Activated T-cell treated with anti-CD3 and anti-CD28 coated beads, Interleukin-2, amount 50 U/mL, for 24 hours (primary cell): ENCODE measurements around the gene RUFY4.
"Not testable (repeated sequence)": the region's sequence is repeated elsewhere in the genome, so short reads cannot be mapped to it uniquely, and the experiment has no call there.

Experiments used
- DNase-seq: peaks from one replicate; pipeline ENCODE4 v3.0.0-alpha.2; 2020
- H3K27ac Mint-ChIP-seq: 2 replicates; pipeline ENCODE4 v1.8.0; 2020; ENCODE audit warnings: mild to moderate bottlenecking, mixed read lengths
- H3K27me3 Mint-ChIP-seq: 2 replicates; pipeline ENCODE4 v1.8.0; 2020; ENCODE audit warnings: mixed read lengths
- H3K36me3 Mint-ChIP-seq: 2 replicates; pipeline ENCODE4 v1.8.0; 2020; ENCODE audit warnings: low read depth, mixed read lengths
- H3K4me1 Mint-ChIP-seq: 2 replicates; pipeline ENCODE4 v1.8.0; 2020; ENCODE audit warnings: low read depth, mixed read lengths
- H3K4me3 Mint-ChIP-seq: 2 replicates; pipeline ENCODE4 v1.8.0; 2020; ENCODE audit warnings: mild to moderate bottlenecking, moderate library complexity, mixed read lengths
- H3K9me3 Mint-ChIP-seq: 2 replicates; pipeline ENCODE4 v1.8.0; 2020; ENCODE audit warnings: mixed read lengths

RUFY4 gene

GRCh38 chr2:218068721-218069334, at the start of gene RUFY4:
RUFY4 (plus strand) TSS chr2:218069253; CDS start chr2:218070606, 1,353 bp downstream.
- Mint-ChIP-seq H3K4me3 (peak within 1 kb of the TSS; percentile 54), H3K27ac (peak within 1 kb of the TSS; percentile 52), H3K27me3 (peaks cover 21% of the 10 kb centered on the region)
- DNase-seq = peak; percentile 69
- not testable (repeated sequence) for H3K36me3 Mint-ChIP-seq, H3K9me3 Mint-ChIP-seq, H3K4me1 Mint-ChIP-seq

GRCh38 chr2:218019411-218020060, 49.5 kb upstream of the RUFY4 start:
- Mint-ChIP-seq H3K9me3 (no peaks in the 10 kb centered on the region), H3K27ac (no peak overlapping the region), H3K27me3 (no peaks in the 10 kb centered on the region), H3K4me3 (no peak overlapping the region), H3K4me1 (no peaks in the 10 kb centered on the region), H3K36me3 (no peaks in the 10 kb centered on the region)
- DNase-seq = no peak

- Mint-ChIP-seq H3K27ac (no peak overlapping the region), H3K9me3 (no peaks in the 10 kb centered on the region), H3K4me1 (no peaks in the 10 kb centered on the region), H3K36me3 (no peaks in the 10 kb centered on the region), H3K4me3 (no peak overlapping the region), H3K27me3 (no peaks in the 10 kb centered on the region)
- no peak for DNase-seq
Observed at GRCh38 chr2:218020281-218020680, 48.8 kb upstream of the RUFY4 start.

- no peaks in the 10 kb centered on the region for H3K4me1 Mint-ChIP-seq
- no peaks in the 10 kb centered on the region for H3K36me3 Mint-ChIP-seq
- no peak overlapping the region for H3K4me3 Mint-ChIP-seq
- no peak for DNase-seq
- no peaks in the 10 kb centered on the region for H3K27me3 Mint-ChIP-seq
- no peaks in the 10 kb centered on the region for H3K9me3 Mint-ChIP-seq
- no peak overlapping the region for H3K27ac Mint-ChIP-seq
Observed at GRCh38 chr2:218020966-218021535, 48.0 kb upstream of the RUFY4 start.

- no peaks in the 10 kb centered on the region for H3K4me1 Mint-ChIP-seq
- H3K27me3 Mint-ChIP-seq = no peaks in the 10 kb centered on the region
- H3K36me3 Mint-ChIP-seq = no peaks in the 10 kb centered on the region
- no peak overlapping the region for H3K4me3 Mint-ChIP-seq
- H3K27ac Mint-ChIP-seq = no peak overlapping the region
- H3K9me3 Mint-ChIP-seq = no peaks in the 10 kb centered on the region
- no peak for DNase-seq
Observed at GRCh38 chr2:218021536-218022071, 47.4 kb upstream of the RUFY4 start.

GRCh38 chr2:218022131-218022850, 46.8 kb upstream of the RUFY4 start:
- H3K4me3 Mint-ChIP-seq = no peak overlapping the region
- no peaks in the 10 kb centered on the region for H3K27me3 Mint-ChIP-seq
- no peak overlapping the region for H3K27ac Mint-ChIP-seq
- no peaks in the 10 kb centered on the region for H3K9me3 Mint-ChIP-seq
- no peak for DNase-seq
- H3K4me1 Mint-ChIP-seq = no peaks in the 10 kb centered on the region
- no peaks in the 10 kb centered on the region for H3K36me3 Mint-ChIP-seq

GRCh38 chr2:218022851-218023530, 46.1 kb upstream of the RUFY4 start:
- H3K9me3 Mint-ChIP-seq = no peaks in the 10 kb centered on the region
- H3K4me3 Mint-ChIP-seq = no peak overlapping the region
- no peak for DNase-seq
- H3K36me3 Mint-ChIP-seq = no peaks in the 10 kb centered on the region
- no peaks in the 10 kb centered on the region for H3K27me3 Mint-ChIP-seq
- H3K4me1 Mint-ChIP-seq = no peaks in the 10 kb centered on the region
- no peak overlapping the region for H3K27ac Mint-ChIP-seq

GRCh38 chr2:218023636-218024035, 45.4 kb upstream of the RUFY4 start:
- DNase-seq = no peak
- Mint-ChIP-seq H3K9me3 (no peaks in the 10 kb centered on the region), H3K27me3 (no peaks in the 10 kb centered on the region), H3K4me1 (no peaks in the 10 kb centered on the region), H3K4me3 (no peak overlapping the region), H3K36me3 (no peaks in the 10 kb centered on the region), H3K27ac (no peak overlapping the region)

- Mint-ChIP-seq H3K4me1 (no peaks in the 10 kb centered on the region), H3K9me3 (no peaks in the 10 kb centered on the region), H3K4me3 (no peak overlapping the region), H3K27me3 (no peaks in the 10 kb centered on the region), H3K27ac (no peak overlapping the region), H3K36me3 (no peaks in the 10 kb centered on the region)
- peak; percentile 12 for DNase-seq
Observed at GRCh38 chr2:218024336-218024735, 44.7 kb upstream of the RUFY4 start.

GRCh38 chr2:218024871-218025270, 44.2 kb upstream of the RUFY4 start:
- Mint-ChIP-seq H3K9me3 (no peaks in the 10 kb centered on the region), H3K4me1 (no peaks in the 10 kb centered on the region), H3K36me3 (no peaks in the 10 kb centered on the region), H3K27ac (no peak overlapping the region), H3K4me3 (no peak overlapping the region), H3K27me3 (no peaks in the 10 kb centered on the region)
- DNase-seq = no peak

GRCh38 chr2:218026244-218026643, 42.8 kb upstream of the RUFY4 start:
- no peaks in the 10 kb centered on the region for H3K36me3 Mint-ChIP-seq
- DNase-seq = peak; percentile 6
- H3K27me3 Mint-ChIP-seq = no peaks in the 10 kb centered on the region
- H3K27ac Mint-ChIP-seq = no peak overlapping the region
- no peak overlapping the region for H3K4me3 Mint-ChIP-seq
- H3K4me1 Mint-ChIP-seq = no peaks in the 10 kb centered on the region
- no peaks in the 10 kb centered on the region for H3K9me3 Mint-ChIP-seq

GRCh38 chr2:218026676-218027425, 42.2 kb upstream of the RUFY4 start:
- DNase-seq = peak; percentile 9
- Mint-ChIP-seq H3K9me3 (no peaks in the 10 kb centered on the region), H3K36me3 (no peaks in the 10 kb centered on the region), H3K27ac (no peak overlapping the region), H3K4me1 (no peaks in the 10 kb centered on the region), H3K27me3 (no peaks in the 10 kb centered on the region), H3K4me3 (no peak overlapping the region)

GRCh38 chr2:218027426-218028188, 41.4 kb upstream of the RUFY4 start:
- Mint-ChIP-seq H3K27me3 (no peaks in the 10 kb centered on the region), H3K9me3 (no peaks in the 10 kb centered on the region), H3K4me3 (no peak overlapping the region), H3K36me3 (no peaks in the 10 kb centered on the region), H3K27ac (no peak overlapping the region), H3K4me1 (no peaks in the 10 kb centered on the region)
- peak; percentile 12 for DNase-seq
